Thoracic aorta (tissue), 2 donors: ENCODE results near the gene SPACA4. TPM values are rescaled to one million over a fixed set of nuclear protein-coding genes. Genes with fewer than 3 reads are reported as not detected.
A peak's percentile ranks its signal among the peaks of the same experiment; 100 is the strongest.
"Not testable (repeated sequence)": the region's sequence is repeated elsewhere in the genome, so short reads cannot be mapped to it uniquely, and the experiment has no call there.

ENCODE experiments used
- ATAC-seq: fragments of 150-250 bp; one replicate; pipeline ENCODE4 v1.8.0; 2017; ENCODE audit warnings: low read depth; ENCODE audit not compliant: insufficient number of reproducible peaks, low FRiP score
- DNase-seq: peaks from one replicate; pipeline ENCODE4 v3.0.0-alpha.2; 2020; ENCODE audit warnings: low spot score
- H3K27ac ChIP-seq, 2 donors: fragments of 200-600 bp; sonication (generic); 1 replicate in 1 of 2; 2 replicates in 1 of 2; pipeline ENCODE4 v1.5.1; 2016; ENCODE audit warnings: mild to moderate bottlenecking in 2 of 2, moderate library complexity in 2 of 2
- H3K27me3 ChIP-seq: fragments of 200-600 bp; sonication (generic); replicated peaks from 2 replicates; pipeline ENCODE4 v1.6.0; 2016; ENCODE audit warnings: mild to moderate bottlenecking; ENCODE audit not compliant: insufficient read depth
- H3K36me3 ChIP-seq: fragments of 200-600 bp; sonication (generic); one replicate; pipeline ENCODE4 v1.5.1; 2016
- H3K4me1 ChIP-seq, 2 donors: fragments of 200-600 bp; sonication (generic); 1 replicate in 1 of 2; 2 replicates in 1 of 2; pipeline versions ENCODE4 v1.5.1 to v1.6.0; 2016; ENCODE audit warnings: low read depth in 2 of 2, mild to moderate bottlenecking in 1 of 2; ENCODE audit not compliant: control insufficient read depth in 1 of 2
- H3K4me3 ChIP-seq: fragments of 200-600 bp; sonication (generic); 2 replicates; pipeline ENCODE4 v1.5.1; 2016; ENCODE audit warnings: mild to moderate bottlenecking
- H3K9me3 ChIP-seq: fragments of 200-600 bp; sonication (generic); 2 replicates; pipeline ENCODE4 v1.5.1; 2016
- CTCF ChIP-seq: fragments of 200-600 bp; sonication (generic); IDR thresholded peaks from one replicate; pipeline ENCODE4 v1.5.1; 2019; ENCODE audit warnings: antibody characterized with exemption
- total RNA-seq, 2 donors: library from RNA; depleted of rRNA; stranded (reverse); fragments of >200 nt; gene quantifications; one replicate each; pipeline versions ENCODE4 v1.1.0 to v1.2.3, GENCODE V29; 2016

Gene SPACA4
- total RNA-seq, 2 donors from 2014 or later = not detected

- ATAC-seq = no peak
Measured at GRCh38 chr19:48628486-48629296, 22.1 kb downstream of the SPACA4 start.

GRCh38 chr19:48629297-48629598 is 22.7 kb downstream of the SPACA4 start:
- no peak for ATAC-seq
- H3K27me3 ChIP-seq = no peaks in the 10 kb centered on the region
- DNase-seq = no peak
- no peak for TF ChIP-seq CTCF
- H3K9me3 ChIP-seq = no peaks in the 10 kb centered on the region
- H3K36me3 ChIP-seq = peaks cover 3% of the 10 kb centered on the region
- peak overlapping the region in 1 of 2 donors; percentile 86 for H3K27ac ChIP-seq
- peaks cover 37 to 57% of the 10 kb centered on the region in 2 donors for H3K4me1 ChIP-seq
- no peak overlapping the region for H3K4me3 ChIP-seq

More at GRCh38 chr19:48628486-48629296, 22.1 kb downstream of the SPACA4 start:
- H3K4me3 ChIP-seq = no peak overlapping the region
- DNase-seq = no peak
- no peaks in the 10 kb centered on the region for H3K27me3 ChIP-seq
- H3K36me3 ChIP-seq = peaks cover 3% of the 10 kb centered on the region
- no peak overlapping the region for H3K27ac ChIP-seq
- no peak for TF ChIP-seq CTCF
- H3K9me3 ChIP-seq = no peaks in the 10 kb centered on the region
- peaks cover 32 to 53% of the 10 kb centered on the region in 2 donors for H3K4me1 ChIP-seq

GRCh38 chr19:48629599-48630295 is 23.2 kb downstream of the SPACA4 start:
- peaks cover 36 to 56% of the 10 kb centered on the region in 2 donors for H3K4me1 ChIP-seq
- H3K4me3 ChIP-seq = peak overlapping the region; percentile 60
- ATAC-seq = no peak

GRCh38 chr19:48630296-48631063 is 23.9 kb downstream of the SPACA4 start:
- H3K4me1 ChIP-seq = peaks cover 37 to 55% of the 10 kb centered on the region in 2 donors
- H3K4me3 ChIP-seq = peak overlapping the region; percentile 60
- no peaks in the 10 kb centered on the region for H3K9me3 ChIP-seq
- no peaks in the 10 kb centered on the region for H3K27me3 ChIP-seq
- ATAC-seq (no peak), DNase-seq (no peak)
- TF ChIP-seq CTCF = no peak
- peak overlapping the region; percentile 74 to 86 for H3K27ac ChIP-seq
- H3K36me3 ChIP-seq = peaks cover 3% of the 10 kb centered on the region

More at GRCh38 chr19:48629599-48630295, 23.2 kb downstream of the SPACA4 start:
- Histone ChIP-seq H3K27me3 (no peaks in the 10 kb centered on the region), H3K36me3 (peaks cover 3% of the 10 kb centered on the region), H3K27ac (peak overlapping the region; percentile 74 to 86), H3K9me3 (no peaks in the 10 kb centered on the region)
- DNase-seq = no peak
- TF ChIP-seq CTCF = no peak

- H3K4me1 ChIP-seq = peaks cover 37 to 62% of the 10 kb centered on the region in 2 donors
- H3K27me3 ChIP-seq = no peaks in the 10 kb centered on the region
- no peak for TF ChIP-seq CTCF
- no peak for DNase-seq
- H3K27ac ChIP-seq = peak overlapping the region; percentile 74 to 86
- no peaks in the 10 kb centered on the region for H3K9me3 ChIP-seq
- H3K4me3 ChIP-seq = peak overlapping the region; percentile 60
- no peak for ATAC-seq
- no peaks in the 10 kb centered on the region for H3K36me3 ChIP-seq
Measured at GRCh38 chr19:48631225-48631624, 24.7 kb downstream of the SPACA4 start.

- peaks cover 39 to 69% of the 10 kb centered on the region in 2 donors for H3K4me1 ChIP-seq
- not testable (repeated sequence) for H3K4me3 ChIP-seq, H3K36me3 ChIP-seq, DNase-seq, H3K27me3 ChIP-seq, H3K9me3 ChIP-seq, ATAC-seq
- peak overlapping the region in 1 of 2 donors; percentile 44 for H3K27ac ChIP-seq
Measured at GRCh38 chr19:48632286-48632685, 25.7 kb downstream of the SPACA4 start.
